Measurements from ENCODE around the gene CASZ1. TPM values are rescaled to one million over a fixed set of nuclear protein-coding genes. Genes with fewer than 3 reads are reported as not detected.

Gene CASZ1
- total RNA-seq, 4 donors from 2014 or later = 13.1 to 33.7 (median 20.9) TPM

- WGBS, 2 donors = 48 to 57% methylated on average over 4 of the region's 4 CpGs
- TF ChIP-seq, protein P1, sequence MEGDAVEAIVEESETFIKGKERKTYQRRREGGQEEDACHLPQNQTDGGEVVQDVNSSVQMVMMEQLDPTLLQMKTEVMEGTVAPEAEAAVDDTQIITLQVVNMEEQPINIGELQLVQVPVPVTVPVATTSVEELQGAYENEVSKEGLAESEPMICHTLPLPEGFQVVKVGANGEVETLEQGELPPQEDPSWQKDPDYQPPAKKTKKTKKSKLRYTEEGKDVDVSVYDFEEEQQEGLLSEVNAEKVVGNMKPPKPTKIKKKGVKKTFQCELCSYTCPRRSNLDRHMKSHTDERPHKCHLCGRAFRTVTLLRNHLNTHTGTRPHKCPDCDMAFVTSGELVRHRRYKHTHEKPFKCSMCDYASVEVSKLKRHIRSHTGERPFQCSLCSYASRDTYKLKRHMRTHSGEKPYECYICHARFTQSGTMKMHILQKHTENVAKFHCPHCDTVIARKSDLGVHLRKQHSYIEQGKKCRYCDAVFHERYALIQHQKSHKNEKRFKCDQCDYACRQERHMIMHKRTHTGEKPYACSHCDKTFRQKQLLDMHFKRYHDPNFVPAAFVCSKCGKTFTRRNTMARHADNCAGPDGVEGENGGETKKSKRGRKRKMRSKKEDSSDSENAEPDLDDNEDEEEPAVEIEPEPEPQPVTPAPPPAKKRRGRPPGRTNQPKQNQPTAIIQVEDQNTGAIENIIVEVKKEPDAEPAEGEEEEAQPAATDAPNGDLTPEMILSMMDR (IDR thresholded peaks at IDR 0.05) = no peak
- TF ChIP-seq POLR2A (IDR thresholded peaks at IDR 0.05) = no peak
- H3K9me3 ChIP-seq = no peaks in the 10 kb centered on the region
- no peaks in the 10 kb centered on the region for H3K36me3 ChIP-seq
- H3K27ac ChIP-seq = no peak overlapping the region
- H3K27me3 ChIP-seq = no peaks in the 10 kb centered on the region
- no peak overlapping the region for H3K4me3 ChIP-seq
- intact Hi-C loops (cut with DNase I) = no loop called here
- H3K4me1 ChIP-seq = peaks cover 0 to 6% (median 0%) of the 10 kb centered on the region in 3 donors
- DNase-seq = no peak
Measured at GRCh38 chr1:10591010-10591409, 205.4 kb downstream of the CASZ1 start.

GRCh38 chr1:10589074-10589473 is 207.4 kb downstream of the CASZ1 start:
- intact Hi-C loops (cut with DNase I) = no loop called here
- Histone ChIP-seq H3K9me3 (no peaks in the 10 kb centered on the region), H3K4me3 (no peak overlapping the region), H3K4me1 (peaks cover 0 to 6% (median 0%) of the 10 kb centered on the region in 3 donors), H3K27ac (no peak overlapping the region), H3K27me3 (no peaks in the 10 kb centered on the region), H3K36me3 (peaks cover 0 to 8% (median 0%) of the 10 kb centered on the region in 3 donors)
- DNase-seq = no peak
- TF ChIP-seq POLR2A (IDR thresholded peaks at IDR 0.05) = no peak
- TF ChIP-seq, protein P1 (IDR thresholded peaks at IDR 0.05) = no peak
- WGBS, 2 donors = 90 to 94% methylated on average over 5 of the region's 5 CpGs

DNA sequence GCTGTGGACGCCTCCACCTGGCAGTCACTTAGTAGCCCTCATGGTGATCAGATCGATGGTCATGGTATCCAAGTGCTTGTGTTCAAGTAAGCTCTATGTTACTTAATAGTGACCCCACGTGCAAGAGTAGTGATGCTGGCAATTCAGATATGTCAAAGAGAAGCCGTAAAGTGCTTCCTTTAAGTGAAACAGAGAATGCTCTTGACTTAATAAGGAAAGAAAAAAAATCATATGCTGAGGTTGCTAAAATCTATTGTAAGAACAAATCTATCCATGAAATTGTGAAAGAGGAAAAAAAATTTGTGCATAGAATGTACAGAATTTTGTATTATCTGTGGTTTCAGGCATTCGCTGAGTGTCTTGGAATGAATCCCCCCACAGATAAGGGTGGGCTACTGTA is 207.8 kb downstream of the CASZ1 start:
- Histone ChIP-seq H3K27me3 (no peaks in the 10 kb centered on the region), H3K4me3 (no peak overlapping the region), H3K36me3 (peaks cover 0 to 8% (median 0%) of the 10 kb centered on the region in 3 donors), H3K27ac (no peak overlapping the region), H3K9me3 (no peaks in the 10 kb centered on the region), H3K4me1 (peaks cover 0 to 6% (median 0%) of the 10 kb centered on the region in 3 donors)
- TF ChIP-seq POLR2A (IDR thresholded peaks at IDR 0.05) = no peak
- TF ChIP-seq, protein P1 (IDR thresholded peaks at IDR 0.05) = no peak
- no peak for DNase-seq
- WGBS, 2 donors = 99 to 100% methylated on average over 5 of the region's 5 CpGs
- intact Hi-C loops (cut with DNase I) = no loop called here

Small RNAs within 50 kb of the gene (small RNA-seq; reads per million reads assigned to genes)
- gene RN7SL614P = 0 reads per million in 4 donors

Other genes starting within 250 kb of the CASZ1 start
- 100 to 1,000 TPM in 2 of 4 donors, 10 to 100 TPM in 2; 51.2 to 110 (median 96.6) TPM for gene TARDBP, start 216.0 kb upstream of the CASZ1 start, total RNA-seq

Measured in esophagus squamous epithelium (tissue), 5 donors.